HepG2 (cell line): ENCODE measurements around the gene COL4A3. TPM values are rescaled to one million over a fixed set of nuclear protein-coding genes. Genes with fewer than 3 reads are reported as not detected.

Experiments used
- MAFF ChIP-seq: IDR thresholded peaks from 2 replicates; pipeline ENCODE4 v1.6.1; 2011; ENCODE audit warnings: low read depth, low read length, improper control_type of control experiment
- MAFK ChIP-seq, 2 experiments: IDR thresholded peaks in 1 of 2; conservative IDR thresholded peaks in 1 of 2; 2 replicates each; pipeline ENCODE4 v1.6.1; 2011; ENCODE audit warnings: improper control_type of control experiment in 2 of 2, low read length in 2 of 2
- POGZ ChIP-seq: sonication (generic); formaldehyde crosslinking; IDR thresholded peaks from 2 replicates; pipeline ENCODE4 v1.4.0; 2020; ENCODE audit warnings: mild to moderate bottlenecking, missing genetic modification reagents
- RBM22 ChIP-seq: fragments of 200-400 bp; formaldehyde crosslinking; optimal IDR thresholded peaks from 2 replicates; pipeline ENCODE3; 2017; ENCODE audit warnings: mild to moderate bottlenecking, low read length, moderate library complexity
- SOX5 ChIP-seq: IDR thresholded peaks from 2 replicates; pipeline ENCODE4 v1.6.1; 2016; ENCODE audit warnings: borderline replicate concordance
- ZNF318 ChIP-seq: sonication (generic); formaldehyde crosslinking; IDR thresholded peaks from 2 replicates; pipeline ENCODE4 v1.4.0; 2020; ENCODE audit warnings: mild to moderate bottlenecking, missing genetic modification reagents
- ZNF709 ChIP-seq: sonication (generic); formaldehyde crosslinking; IDR thresholded peaks from 2 replicates; pipeline ENCODE4 v1.5.0; 2020; ENCODE audit warnings: mild to moderate bottlenecking, missing genetic modification reagents
- ZSCAN22 ChIP-seq: sonication (generic); formaldehyde crosslinking; IDR thresholded peaks from 2 replicates; pipeline ENCODE4 v1.4.0; 2020; ENCODE audit warnings: mild to moderate bottlenecking, missing genetic modification reagents
- polyA plus RNA-seq, 8 experiments: library from polyadenylated mRNA; depleted of rRNA in 3 of 8; stranded (reverse) in 7 of 8; unstranded in 1 of 8; fragments of >200 nt; fragmentation: Illumina TruSeq in 4 of 8; extraction: Trizol in 4 of 8; gene quantifications; 2 replicates each; pipeline versions ENCODE4 v1.2.1 to v1.2.3, GENCODE V29; 2011 to 2016; ENCODE audit warnings: low read depth in 4 of 8, missing spikeins in 1 of 8, mixed read lengths in 1 of 8; ENCODE audit not compliant: insufficient read depth in 1 of 8
- total RNA-seq, 5 experiments: library from RNA; depleted of rRNA; stranded (reverse); fragments of >200 nt; fragmentation: Illumina TruSeq; extraction: Trizol; gene quantifications; 2 replicates each; pipeline ENCODE4 v1.2.3, GENCODE V29; 2016; ENCODE audit warnings: low read depth in 1 of 5

Gene COL4A3
- total and polyA plus RNA-seq, 2 of the 13 experiments (the other 11 are each of a cell fraction or from before 2014, with no cell fraction given) = 0.02 TPM; not detected in 1

- TF ChIP-seq ZNF318 (CRISPR knock-in tag) (no peak), SOX5 (CRISPR knock-in tag) (no peak), ZNF709 (no peak), POGZ (CRISPR knock-in tag) (no peak), ZSCAN22 (CRISPR knock-in tag) (no peak), MAFF (peak; percentile 33; the same call in 1 of the 2 replicates), MAFK (conservative IDR thresholded peaks at IDR 0.05 in 1 of 2, IDR thresholded peaks at IDR 0.05 in 1 of 2; ENCODE audit: low read length in 2 of 2) (peak; percentile 46 to 50; a peak in 2 of 4 replicates), RBM22 (no peak)
Observed at GRCh38 chr2:227180770-227181169, 16.3 kb downstream of the COL4A3 start (continued).
